HG03280 (cell line): ENCODE data around the gene ZNF586.
"Not testable (repeated sequence)": the region's sequence is repeated elsewhere in the genome, so short reads cannot be mapped to it uniquely, and the experiment has no call there.

Source experiments
- ATAC-seq: cut with Tn5 transposase; IDR thresholded peaks from one replicate; pipeline ENCODE4 v1.9.1; 2021; ENCODE audit warnings: mild to moderate bottlenecking, moderate library complexity; ENCODE audit not compliant: unreplicated experiment

The ZNF586 gene

DNA sequence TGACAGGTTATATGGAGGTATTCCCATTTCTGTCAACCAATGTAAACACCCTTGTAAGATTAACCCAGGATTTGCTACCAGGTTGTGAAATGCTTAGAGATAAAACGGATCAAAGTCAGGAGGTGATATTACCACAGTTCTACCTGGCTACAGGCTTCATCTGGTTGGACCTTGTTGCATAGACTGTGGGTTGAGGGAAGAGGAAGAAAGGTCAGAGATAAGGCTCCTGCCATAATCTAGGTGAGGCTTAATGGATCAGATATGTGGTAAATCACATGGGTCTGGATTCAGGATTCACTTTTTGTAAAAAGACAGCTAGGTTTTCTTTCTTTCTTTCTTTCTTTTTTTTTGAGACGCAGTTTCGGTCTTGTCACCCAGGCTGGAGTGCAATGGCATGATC lies 52.0 kb downstream of the ZNF586 start:
- not testable (repeated sequence) for ATAC-seq

- not testable (repeated sequence) for ATAC-seq
Measured at GRCh38 chr19:57823155-57823554, 53.7 kb downstream of the ZNF586 start.

GRCh38 chr19:57823608-57824007 lies 54.1 kb downstream of the ZNF586 start:
- not testable (repeated sequence) for ATAC-seq

DNA sequence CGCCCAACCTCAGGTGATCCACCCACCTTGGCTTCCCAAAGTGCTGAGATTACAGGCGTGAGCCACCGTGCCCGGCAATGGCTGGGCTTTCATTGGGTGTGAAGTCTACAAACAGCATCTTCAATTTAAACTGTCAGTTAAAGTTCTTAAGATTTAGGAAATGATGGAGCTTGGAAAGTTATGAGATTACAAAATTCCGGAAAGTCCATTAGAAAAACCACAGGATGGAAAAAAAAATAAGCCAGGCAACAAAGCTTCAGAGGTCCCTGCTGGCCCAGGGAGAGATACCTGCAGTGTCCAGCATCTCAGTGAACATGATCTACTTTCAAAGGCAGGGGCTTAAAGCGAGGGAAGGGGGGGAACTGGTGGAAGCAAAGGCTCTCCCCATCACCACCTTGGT lies 56.0 kb downstream of the ZNF586 start:
- ATAC-seq: no peak

DNA sequence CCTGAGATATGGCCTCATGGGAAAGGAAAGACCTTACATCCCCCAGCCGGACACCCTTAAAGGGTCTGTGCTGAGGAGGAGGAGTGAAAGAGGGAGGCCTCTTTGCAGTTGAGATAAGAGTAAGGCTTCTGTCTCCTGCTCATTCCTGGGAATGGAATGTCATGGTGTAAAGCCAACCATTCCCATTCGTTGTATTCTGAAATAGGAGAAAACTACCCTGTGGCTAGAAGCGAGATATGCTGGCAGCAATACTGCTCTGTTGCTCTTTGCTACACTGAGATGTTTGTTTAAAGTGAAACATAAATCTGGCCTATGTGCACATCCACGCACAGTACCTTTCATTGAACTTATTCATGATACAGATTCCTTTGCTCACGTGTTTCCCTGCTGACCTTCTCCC lies 59.8 kb downstream of the ZNF586 start:
- no peak for ATAC-seq

- no peak for ATAC-seq
Measured at GRCh38 chr19:57830071-57830602, 60.7 kb downstream of the ZNF586 start, which contains the start of gene ZNF587B. TSS of gene ZNF587B (plus strand) at chr19:57830299. CDS start at chr19:57830529, 230 bp downstream.
